GM18861 (cell line): Measurements from ENCODE around the gene KRT76.
"Not testable (repeated sequence)": the region's sequence is repeated elsewhere in the genome, so short reads cannot be mapped to it uniquely, and the experiment has no call there.

Experiments
- ATAC-seq: cut with Tn5 transposase; IDR thresholded peaks from one replicate; pipeline ENCODE4 v1.9.1; 2021; ENCODE audit not compliant: unreplicated experiment

KRT76 gene

GRCh38 chr12:52798671-52799504, 21.7 kb upstream of the KRT76 start:
- no peak for ATAC-seq

- no peak for ATAC-seq
Observed at GRCh38 chr12:52798003-52798670, 21.0 kb upstream of the KRT76 start.

GRCh38 chr12:52797529-52797894, 20.4 kb upstream of the KRT76 start:
- ATAC-seq = no peak

GRCh38 chr12:52796839-52797528, 19.8 kb upstream of the KRT76 start:
- no peak for ATAC-seq

- ATAC-seq = no peak
Observed at GRCh38 chr12:52796429-52796794, 19.3 kb upstream of the KRT76 start.

GRCh38 chr12:52795694-52796428, 18.7 kb upstream of the KRT76 start, which contains the start of gene KRT3:
Gene KRT3 (minus strand): TSS chr12:52796117. CDS start chr12:52796042, 75 bp downstream.
- no peak for ATAC-seq

GRCh38 chr12:52795332-52795674, 18.2 kb upstream of the KRT76 start:
- not testable (repeated sequence) for ATAC-seq

- no peak for ATAC-seq
Observed at GRCh38 chr12:52794479-52795331, 17.6 kb upstream of the KRT76 start.

GRCh38 chr12:52792185-52793029, 15.3 kb upstream of the KRT76 start:
- no peak for ATAC-seq

- no peak for ATAC-seq
Observed at GRCh38 chr12:52791271-52792184, 14.4 kb upstream of the KRT76 start.

- ATAC-seq = no peak
Observed at GRCh38 chr12:52790427-52791270, 13.5 kb upstream of the KRT76 start.

- no peak for ATAC-seq
Observed at GRCh38 chr12:52789637-52790426, 12.7 kb upstream of the KRT76 start.

GRCh38 chr12:52788876-52789636, 11.9 kb upstream of the KRT76 start:
- ATAC-seq = no peak

GRCh38 chr12:52788192-52788875, 11.2 kb upstream of the KRT76 start:
- no peak for ATAC-seq
